Keratinocyte (primary cell): ENCODE results near the gene GRB14.

Experiments used
- CTCF ChIP-seq, 3 experiments: IDR thresholded peaks in 1 of 3; conservative IDR thresholded peaks in 1 of 3; optimal IDR thresholded peaks in 1 of 3; 2 replicates in 2 of 3; 3 replicates in 1 of 3; pipeline versions ENCODE3 to v1.5.1; 2011; ENCODE audit warnings: low read length in 3 of 3, mild to moderate bottlenecking in 3 of 3, moderate library complexity in 2 of 3, control low read depth in 1 of 3, inconsistent platforms in 1 of 3; ENCODE audit not compliant: insufficient read depth in 2 of 3; ENCODE audit errors: extremely low read depth in 1 of 3
- EZH2 ChIP-seq: IDR thresholded peaks from one replicate; pipeline ENCODE4 v1.6.1; 2012; ENCODE audit warnings: inconsistent platforms, mild to moderate bottlenecking, low read length, moderate library complexity

GRCh38 chr2:164597983-164598382 is 23.3 kb downstream of the GRB14 start:
- TF ChIP-seq CTCF (optimal IDR thresholded peaks at IDR 0.05 in 1 of 3, IDR thresholded peaks at IDR 0.05 in 1 of 3, conservative IDR thresholded peaks at IDR 0.05 in 1 of 3; ENCODE audit: extremely low read depth in 1 of 3, insufficient read depth in 2 of 3, low read length in 3 of 3) = no peak
- TF ChIP-seq EZH2 = no peak
